ENCODE measurements around the gene C5. TPM values are rescaled to one million over a fixed set of nuclear protein-coding genes. Genes with fewer than 3 reads are reported as not detected.
A peak's percentile ranks its signal among the peaks of the same experiment; 100 is the strongest.

The C5 gene
- total RNA-seq, 1 donor from 2014 or later, result 0.82 TPM

GRCh38 chr9:121071370-121071755, 21.3 kb upstream of the C5 start:
- peaks cover 21% of the 10 kb centered on the region for H3K36me3 Mint-ChIP-seq (ENCODE audit: low read depth)
- peaks cover 24% of the 10 kb centered on the region for H3K9me3 Mint-ChIP-seq
- H3K4me1 Mint-ChIP-seq (ENCODE audit: low read depth), result peaks cover 33% of the 10 kb centered on the region
- no peak for DNase-seq (ENCODE audit: low spot score)
- intact Hi-C loops (cut with micrococcal nuclease), result loop anchor here (5.0 kb wide), 1 partner anchor 314 kb away; no protein-coding TSS in a partner anchor
- no peaks in the 10 kb centered on the region for H3K27me3 Mint-ChIP-seq (ENCODE audit: low read depth)
- peak overlapping the region; percentile 76 for H3K4me3 Mint-ChIP-seq (ENCODE audit: low read depth)
- peak overlapping the region; percentile 84 for H3K27ac Mint-ChIP-seq

GRCh38 chr9:121069396-121069795, 19.3 kb upstream of the C5 start:
- DNase-seq (ENCODE audit: low spot score), result no peak
- no peak overlapping the region for H3K4me3 Mint-ChIP-seq (ENCODE audit: low read depth)
- peaks cover 24% of the 10 kb centered on the region for H3K9me3 Mint-ChIP-seq
- peaks cover 19% of the 10 kb centered on the region for H3K36me3 Mint-ChIP-seq (ENCODE audit: low read depth)
- intact Hi-C loops (cut with micrococcal nuclease), result loop anchor here (10.0 kb wide), 1 partner anchor 455 kb away; no protein-coding TSS in a partner anchor
- H3K4me1 Mint-ChIP-seq (ENCODE audit: low read depth), result peaks cover 25% of the 10 kb centered on the region
- no peak overlapping the region for H3K27ac Mint-ChIP-seq
- no peaks in the 10 kb centered on the region for H3K27me3 Mint-ChIP-seq (ENCODE audit: low read depth)

- peaks cover 19% of the 10 kb centered on the region for H3K36me3 Mint-ChIP-seq (ENCODE audit: low read depth)
- H3K4me1 Mint-ChIP-seq (ENCODE audit: low read depth), result peaks cover 22% of the 10 kb centered on the region
- intact Hi-C loops (cut with micrococcal nuclease), result loop anchor here (10.0 kb wide), 1 partner anchor 453 kb away; no protein-coding TSS in a partner anchor
- H3K4me3 Mint-ChIP-seq (ENCODE audit: low read depth), result no peak overlapping the region
- H3K9me3 Mint-ChIP-seq, result peaks cover 24% of the 10 kb centered on the region
- no peaks in the 10 kb centered on the region for H3K27me3 Mint-ChIP-seq (ENCODE audit: low read depth)
- peak overlapping the region; percentile 49 for H3K27ac Mint-ChIP-seq
- no peak for DNase-seq (ENCODE audit: low spot score)
Measured at GRCh38 chr9:121067640-121068039, 17.6 kb upstream of the C5 start.

GRCh38 chr9:121066850-121067249, 16.8 kb upstream of the C5 start:
- H3K9me3 Mint-ChIP-seq, result peaks cover 24% of the 10 kb centered on the region
- H3K4me1 Mint-ChIP-seq (ENCODE audit: low read depth), result peaks cover 23% of the 10 kb centered on the region
- intact Hi-C loops (cut with micrococcal nuclease), result loop anchor here (10.0 kb wide), 1 partner anchor 452 kb away; no protein-coding TSS in a partner anchor
- no peak for DNase-seq (ENCODE audit: low spot score)
- H3K27me3 Mint-ChIP-seq (ENCODE audit: low read depth), result no peaks in the 10 kb centered on the region
- H3K4me3 Mint-ChIP-seq (ENCODE audit: low read depth), result no peak overlapping the region
- no peak overlapping the region for H3K27ac Mint-ChIP-seq
- peaks cover 19% of the 10 kb centered on the region for H3K36me3 Mint-ChIP-seq (ENCODE audit: low read depth)

GRCh38 chr9:121059998-121060636, 10.0 kb upstream of the C5 start:
- Mint-ChIP-seq H3K27ac (no peak overlapping the region), H3K36me3 (ENCODE audit: low read depth) (peaks cover 5% of the 10 kb centered on the region), H3K4me3 (ENCODE audit: low read depth) (no peak overlapping the region), H3K9me3 (no peaks in the 10 kb centered on the region), H3K27me3 (ENCODE audit: low read depth) (peaks cover 2% of the 10 kb centered on the region), H3K4me1 (ENCODE audit: low read depth) (peaks cover 15% of the 10 kb centered on the region)
- DNase-seq (ENCODE audit: low spot score), result no peak
- intact Hi-C loops (cut with micrococcal nuclease), result loop anchor here (1.0 to 10.0 kb wide), 2 partner anchors 304 to 445 kb away; no protein-coding TSS in a partner anchor

GRCh38 chr9:121059513-121059912, 9.4 kb upstream of the C5 start:
- H3K4me1 Mint-ChIP-seq (ENCODE audit: low read depth), result peaks cover 15% of the 10 kb centered on the region
- H3K36me3 Mint-ChIP-seq (ENCODE audit: low read depth), result peaks cover 5% of the 10 kb centered on the region
- intact Hi-C loops (cut with micrococcal nuclease), result no loop called here
- DNase-seq (ENCODE audit: low spot score), result no peak
- H3K27me3 Mint-ChIP-seq (ENCODE audit: low read depth), result peaks cover 2% of the 10 kb centered on the region
- H3K9me3 Mint-ChIP-seq, result no peaks in the 10 kb centered on the region
- no peak overlapping the region for H3K27ac Mint-ChIP-seq
- no peak overlapping the region for H3K4me3 Mint-ChIP-seq (ENCODE audit: low read depth)

GRCh38 chr9:121057821-121058220, 7.7 kb upstream of the C5 start:
- Mint-ChIP-seq H3K36me3 (ENCODE audit: low read depth) (peaks cover 5% of the 10 kb centered on the region), H3K9me3 (no peaks in the 10 kb centered on the region), H3K27ac (no peak overlapping the region), H3K4me1 (ENCODE audit: low read depth) (peaks cover 9% of the 10 kb centered on the region), H3K27me3 (ENCODE audit: low read depth) (peaks cover 2% of the 10 kb centered on the region), H3K4me3 (ENCODE audit: low read depth) (no peak overlapping the region)
- no peak for DNase-seq (ENCODE audit: low spot score)
- intact Hi-C loops (cut with micrococcal nuclease), result no loop called here

- no peaks in the 10 kb centered on the region for H3K4me1 Mint-ChIP-seq (ENCODE audit: low read depth)
- peaks cover 2% of the 10 kb centered on the region for H3K27me3 Mint-ChIP-seq (ENCODE audit: low read depth)
- H3K36me3 Mint-ChIP-seq (ENCODE audit: low read depth), result peaks cover 5% of the 10 kb centered on the region
- DNase-seq (ENCODE audit: low spot score), result no peak
- intact Hi-C loops (cut with micrococcal nuclease), result no loop called here
- no peaks in the 10 kb centered on the region for H3K9me3 Mint-ChIP-seq
- H3K4me3 Mint-ChIP-seq (ENCODE audit: low read depth), result no peak overlapping the region
- no peak overlapping the region for H3K27ac Mint-ChIP-seq
Measured at GRCh38 chr9:121055642-121056143, 5.6 kb upstream of the C5 start.

- intact Hi-C loops (cut with micrococcal nuclease), result no loop called here
- DNase-seq (ENCODE audit: low spot score), result no peak
- Mint-ChIP-seq H3K27ac (no peak overlapping the region), H3K36me3 (ENCODE audit: low read depth) (peaks cover 5% of the 10 kb centered on the region), H3K4me1 (ENCODE audit: low read depth) (no peaks in the 10 kb centered on the region), H3K9me3 (no peaks in the 10 kb centered on the region), H3K27me3 (ENCODE audit: low read depth) (peaks cover 6% of the 10 kb centered on the region), H3K4me3 (ENCODE audit: low read depth) (no peak overlapping the region)
Measured at GRCh38 chr9:121053544-121053943, 3.5 kb upstream of the C5 start.

- Mint-ChIP-seq H3K9me3 (no peaks in the 10 kb centered on the region), H3K27ac (no peak overlapping the region), H3K4me1 (ENCODE audit: low read depth) (no peaks in the 10 kb centered on the region), H3K36me3 (ENCODE audit: low read depth) (no peaks in the 10 kb centered on the region), H3K4me3 (ENCODE audit: low read depth) (no peak overlapping the region), H3K27me3 (ENCODE audit: low read depth) (peaks cover 8% of the 10 kb centered on the region)
- intact Hi-C loops (cut with micrococcal nuclease), result no loop called here
- no peak for DNase-seq (ENCODE audit: low spot score)
Measured at GRCh38 chr9:121048618-121049017, 1.5 kb downstream of the C5 start.

GRCh38 chr9:121048175-121048574, 1.9 kb downstream of the C5 start:
- DNase-seq (ENCODE audit: low spot score), result no peak
- intact Hi-C loops (cut with micrococcal nuclease), result no loop called here
- no peaks in the 10 kb centered on the region for H3K4me1 Mint-ChIP-seq (ENCODE audit: low read depth)
- H3K9me3 Mint-ChIP-seq, result no peaks in the 10 kb centered on the region
- no peaks in the 10 kb centered on the region for H3K36me3 Mint-ChIP-seq (ENCODE audit: low read depth)
- H3K27me3 Mint-ChIP-seq (ENCODE audit: low read depth), result peaks cover 8% of the 10 kb centered on the region
- H3K4me3 Mint-ChIP-seq (ENCODE audit: low read depth), result no peak overlapping the region
- H3K27ac Mint-ChIP-seq, result no peak overlapping the region

- no peaks in the 10 kb centered on the region for H3K4me1 Mint-ChIP-seq (ENCODE audit: low read depth)
- H3K27ac Mint-ChIP-seq, result no peak overlapping the region
- H3K4me3 Mint-ChIP-seq (ENCODE audit: low read depth), result no peak overlapping the region
- H3K36me3 Mint-ChIP-seq (ENCODE audit: low read depth), result no peaks in the 10 kb centered on the region
- intact Hi-C loops (cut with micrococcal nuclease), result no loop called here
- no peaks in the 10 kb centered on the region for H3K9me3 Mint-ChIP-seq
- DNase-seq (ENCODE audit: low spot score), result no peak
- peaks cover 3% of the 10 kb centered on the region for H3K27me3 Mint-ChIP-seq (ENCODE audit: low read depth)
Measured at GRCh38 chr9:121038804-121039203, 11.3 kb downstream of the C5 start.

GRCh38 chr9:121038362-121038761, 11.7 kb downstream of the C5 start:
- intact Hi-C loops (cut with micrococcal nuclease), result no loop called here
- H3K36me3 Mint-ChIP-seq (ENCODE audit: low read depth), result no peaks in the 10 kb centered on the region

More at GRCh38 chr9:121038362-121038761, 11.7 kb downstream of the C5 start:
- H3K4me1 Mint-ChIP-seq (ENCODE audit: low read depth), result no peaks in the 10 kb centered on the region
- H3K27me3 Mint-ChIP-seq (ENCODE audit: low read depth), result peaks cover 3% of the 10 kb centered on the region
- H3K4me3 Mint-ChIP-seq (ENCODE audit: low read depth), result no peak overlapping the region
- H3K9me3 Mint-ChIP-seq, result no peaks in the 10 kb centered on the region
- no peak for DNase-seq (ENCODE audit: low spot score)
- H3K27ac Mint-ChIP-seq, result no peak overlapping the region
